IMR-90 (cell line): Measurements from ENCODE around the gene ANKMY1. TPM values are rescaled to one million over a fixed set of nuclear protein-coding genes. Genes with fewer than 3 reads are reported as not detected.

Source experiments
- ATAC-seq: fragments of 200-7000 bp; cut with Tn5 transposase; 2 replicates; pipeline ENCODE4 v1.9.1; 2020; ENCODE audit warnings: low read depth, mild to moderate bottlenecking, moderate library complexity
- BruUV-seq: library from RNA; stranded (reverse); fragments of 400-500 nt; replicated peaks from 2 replicates; lab custom pipeline; 2021; lab: Mats Ljungman, UMichigan
- CTCF ChIA-PET: fragments of 300-600 bp; formaldehyde crosslinking; extraction: SDS; loops from one replicate; lab custom pipeline; 2021; ENCODE audit warnings: antibody characterized with exemption; lab: Yijun Ruan, JAX
- POLR2A ChIA-PET: fragments of 300-600 bp; sonication (Branson Sonifier 250); formaldehyde crosslinking; loops from one replicate; lab custom pipeline; 2022; ENCODE audit warnings: antibody characterized with exemption; ENCODE audit not compliant: unreplicated experiment; lab: Charles Lee
- DNase-seq: peaks from one replicate; pipeline ENCODE4 v3.0.0; 2013
- H2AFZ ChIP-seq: replicated peaks from 2 replicates; pipeline ENCODE3; 2013; ENCODE audit warnings: low read length, mild to moderate bottlenecking; ENCODE audit not compliant: poor library complexity
- H2AK5ac ChIP-seq: 2 replicates; pipeline ENCODE4 v1.6.1; 2013; ENCODE audit warnings: low read depth, low read length, inconsistent platforms
- H2AK9ac ChIP-seq: replicated peaks from 2 replicates; pipeline ENCODE3; 2013; ENCODE audit warnings: mild to moderate bottlenecking, low read depth, low read length, moderate library complexity; ENCODE audit not compliant: poor library complexity
- H2BK120ac ChIP-seq: 2 replicates; pipeline ENCODE4 v1.6.1; 2013; ENCODE audit warnings: low read depth, low read length, inconsistent platforms
- H2BK15ac ChIP-seq: 3 replicates; pipeline ENCODE4 v1.6.1; 2013; ENCODE audit warnings: low read depth, low read length, inconsistent platforms
- H2BK20ac ChIP-seq: 2 replicates; pipeline ENCODE4 v1.6.1; 2013; ENCODE audit warnings: low read depth, mild to moderate bottlenecking, inconsistent platforms, low read length, moderate library complexity
- H2BK5ac ChIP-seq: 2 replicates; pipeline ENCODE4 v1.6.1; 2013; ENCODE audit warnings: mild to moderate bottlenecking, low read depth, low read length, inconsistent platforms; ENCODE audit not compliant: poor library complexity, severe bottlenecking
- H3K14ac ChIP-seq: replicated peaks from 2 replicates; pipeline ENCODE4 v1.6.1; 2013; ENCODE audit warnings: low read depth, low read length, inconsistent platforms
- H3K18ac ChIP-seq: 2 replicates; pipeline ENCODE4 v1.6.1; 2013; ENCODE audit warnings: low read depth, low read length, control low read depth
- H3K23ac ChIP-seq: 2 replicates; pipeline ENCODE4 v1.6.1; 2013; ENCODE audit warnings: low read depth, low read length, inconsistent platforms
- H3K27ac ChIP-seq: 2 replicates; pipeline ENCODE4 v1.5.1; 2013; ENCODE audit warnings: mild to moderate bottlenecking, control low read depth, low read length; ENCODE audit not compliant: insufficient read depth
- H3K27me3 ChIP-seq: 2 replicates; pipeline ENCODE4 v1.6.1; 2013; ENCODE audit warnings: low read length; ENCODE audit not compliant: control insufficient read depth, insufficient read depth
- H3K36me3 ChIP-seq: 2 replicates; pipeline ENCODE4 v1.6.1; 2013; ENCODE audit warnings: low read length, mixed read lengths; ENCODE audit not compliant: control insufficient read depth, insufficient read depth
- H3K4ac ChIP-seq: 2 replicates; pipeline ENCODE4 v1.6.1; 2013; ENCODE audit warnings: low read depth, low read length, inconsistent platforms
- H3K4me1 ChIP-seq: 2 replicates; pipeline ENCODE4 v1.6.1; 2013; ENCODE audit warnings: low read length, mixed read lengths; ENCODE audit not compliant: control insufficient read depth, insufficient read depth
- H3K4me2 ChIP-seq: 2 replicates; pipeline ENCODE4 v1.6.1; 2013; ENCODE audit warnings: low read depth, mild to moderate bottlenecking, control low read depth, low read length, moderate library complexity
- H3K4me3 ChIP-seq: 2 replicates; pipeline ENCODE4 v1.5.1; 2013; ENCODE audit warnings: low read depth, mild to moderate bottlenecking, control low read depth, low read length, moderate library complexity; ENCODE audit not compliant: insufficient read depth
- H3K56ac ChIP-seq: 2 replicates; pipeline ENCODE4 v1.6.1; 2013; ENCODE audit warnings: low read length, inconsistent platforms; ENCODE audit not compliant: insufficient read depth; ENCODE audit errors: extremely low read depth
- H3K79me1 ChIP-seq, 2 experiments: 2 replicates each; pipeline ENCODE4 v1.6.1; 2013; ENCODE audit warnings: low read length in 2 of 2, inconsistent platforms in 1 of 2, low read depth in 1 of 2
- H3K9ac ChIP-seq: 2 replicates; pipeline ENCODE4 v1.6.1; 2013; ENCODE audit warnings: low read depth, low read length, control low read depth
- H3K9me1 ChIP-seq: 2 replicates; pipeline ENCODE4 v1.6.1; 2013; ENCODE audit warnings: low read length, inconsistent platforms; ENCODE audit not compliant: insufficient read depth
- H3K9me3 ChIP-seq: 2 replicates; pipeline ENCODE4 v1.6.1; 2013; ENCODE audit warnings: low read length; ENCODE audit not compliant: control insufficient read depth, insufficient read depth
- H4K20me1 ChIP-seq: 2 replicates; pipeline ENCODE4 v1.6.1; 2013; ENCODE audit warnings: low read length, inconsistent platforms; ENCODE audit not compliant: insufficient read depth
- H4K5ac ChIP-seq: 2 replicates; pipeline ENCODE4 v1.6.1; 2013; ENCODE audit warnings: mild to moderate bottlenecking, low read depth, low read length, control low read depth
- H4K8ac ChIP-seq, 2 experiments: 2 replicates each; pipeline ENCODE4 v1.6.1; 2013; ENCODE audit warnings: low read depth in 2 of 2, low read length in 2 of 2, control low read depth in 1 of 2, inconsistent platforms in 1 of 2
- H4K91ac ChIP-seq: 2 replicates; pipeline ENCODE4 v1.6.1; 2013; ENCODE audit warnings: low read depth, low read length, inconsistent platforms; ENCODE audit not compliant: insufficient read depth
- MAZ ChIP-seq: IDR thresholded peaks from 2 replicates; pipeline ENCODE4 v1.6.1; 2012; ENCODE audit warnings: low read depth, mild to moderate bottlenecking, low read length, improper control_type of control experiment, moderate library complexity, borderline replicate concordance
- POLR2A ChIP-seq: IDR thresholded peaks from 2 replicates; pipeline ENCODE4 v1.6.1; 2012; ENCODE audit warnings: mild to moderate bottlenecking, low read depth, low read length
- RFX5 ChIP-seq: IDR thresholded peaks from 2 replicates; pipeline ENCODE4 v1.8.0; 2012; ENCODE audit warnings: low read depth, mild to moderate bottlenecking, low read length, moderate library complexity
- SMC3 ChIP-seq: fragments of 150-350 bp; IDR thresholded peaks from 2 replicates; pipeline ENCODE4 v1.6.1; 2016; ENCODE audit warnings: low read depth, mild to moderate bottlenecking, antibody characterized with exemption, low read length, moderate library complexity
- WGBS, 2 experiments: methylation state at CpG; one replicate each; pipeline versions ENCODE4 v1.1.5 to v1.1.7; 2013; ENCODE audit warnings: missing lambda C conversion rate in 2 of 2; ENCODE audit not compliant: insufficient read length in 1 of 2; ENCODE audit errors: extremely low coverage in 2 of 2; 5-methylcytosine and 5-hydroxymethylcytosine counted together
- dilution Hi-C: fragments of 300-500 bp; cut with HindIII; formaldehyde crosslinking; loops from one replicate; pipeline ENCODE4 v1.14.3; 2018; ENCODE audit warnings: low sequenced_read_pairs; ENCODE audit not compliant: unreplicated experiment
- in situ Hi-C: fragments of 300-500 bp; cut with MboI; formaldehyde crosslinking; loops from 3 replicates; pipeline ENCODE4 v1.14.3; 2019; ENCODE audit warnings: low sequenced_read_pairs, inconsistent platforms, mixed read lengths
- intact Hi-C: fragments of 100-400 bp; cut with micrococcal nuclease; formaldehyde crosslinking; loops from 2 replicates; pipeline ENCODE4 v1.10.0; 2022
- polyA plus RNA-seq, 3 experiments: library from polyadenylated mRNA; depleted of rRNA; stranded (reverse); fragments of >200 nt; gene quantifications; 2 replicates each; pipeline ENCODE4 v1.2.3, GENCODE V29; 2012; ENCODE audit warnings: low replicate concordance in 1 of 3
- total RNA-seq: library from RNA; depleted of rRNA; stranded (reverse); fragments of >200 nt; gene quantifications from 2 replicates; pipeline ENCODE4 v1.2.3, GENCODE V29; 2012

Gene ANKMY1
- total and polyA plus RNA-seq, 2 of the 4 experiments (the other 2 are of a cell fraction): 2.9 to 5.5 TPM

DNA sequence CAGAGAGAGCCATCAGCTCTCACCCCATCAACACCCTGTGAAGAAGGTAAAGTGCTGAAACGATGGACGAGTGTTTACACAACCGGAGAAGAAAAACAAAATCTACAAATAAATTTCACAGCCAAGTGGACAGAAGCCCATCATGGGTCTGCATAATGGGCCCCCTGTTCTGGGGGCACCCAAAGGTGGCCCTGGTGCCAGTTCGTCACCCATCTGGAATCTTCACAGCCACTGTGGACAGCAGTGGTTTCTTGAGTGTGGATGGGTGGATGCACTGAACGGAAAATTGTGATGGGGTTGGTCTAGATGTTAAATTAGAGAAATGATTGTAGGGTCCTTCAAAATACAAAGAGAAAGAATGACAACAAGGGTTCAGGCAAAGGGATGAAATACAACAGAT, 38.8 kb downstream of the ANKMY1 start:
- dilution Hi-C loops (no loop called here), in situ Hi-C loops (loop anchor here (5.0 kb wide), 1 partner anchor 188 kb away; no protein-coding TSS in a partner anchor), intact Hi-C loops (no loop called here)
- Histone ChIP-seq H3K18ac (no peak overlapping the region), H3K9me3 (peaks cover 4% of the 10 kb centered on the region), H3K27me3 (no peaks in the 10 kb centered on the region), H3K79me1 (no peaks in the 10 kb centered on the region), H2BK5ac (no peak overlapping the region), H4K91ac (no peak overlapping the region), H4K5ac (no peak overlapping the region), H2BK15ac (no peak overlapping the region), H2BK20ac (no peak overlapping the region), H3K9ac (no peak overlapping the region), H4K20me1 (no peaks in the 10 kb centered on the region), H3K4ac (no peak overlapping the region), H3K14ac (no peak overlapping the region), H3K4me2 (no peak overlapping the region; the same call in 1 of the 2 replicates), H3K56ac (no peak overlapping the region), H2AFZ (no peak overlapping the region), H3K4me1 (peaks cover 1% of the 10 kb centered on the region; the same call in 1 of the 2 replicates), H3K9me1 (no peaks in the 10 kb centered on the region; the same call in 1 of the 2 replicates), H2BK120ac (no peak overlapping the region), H2AK9ac (no peak overlapping the region), H3K4me3 (no peak overlapping the region), H3K23ac (no peak overlapping the region), H4K8ac (no peak overlapping the region), H2AK5ac (no peak overlapping the region), H3K36me3 (peaks cover 7% of the 10 kb centered on the region; the same call in 1 of the 2 replicates), H3K27ac (no peak overlapping the region)
- 75% methylated on average over 2 of the region's 5 CpGs; no CpG with 5 or more reads in 1 of the 2 experiments for WGBS, 2 experiments
- POLR2A ChIA-PET: no interaction called here
- CTCF ChIA-PET: no interaction called here
- ATAC-seq (no peak), DNase-seq (no peak)
- TF ChIP-seq SMC3 (no peak), MAZ (no peak), RFX5 (no peak), POLR2A (no peak)
- no TSS peak for BruUV-seq
